HG03354 (cell line): ENCODE results near the gene MYO9A.
"Not testable (repeated sequence)": the region's sequence is repeated elsewhere in the genome, so short reads cannot be mapped to it uniquely, and the experiment has no call there.

Source experiments
- ATAC-seq: cut with Tn5 transposase; IDR thresholded peaks from one replicate; pipeline ENCODE4 v1.9.1; 2021; ENCODE audit warnings: mild to moderate bottlenecking; ENCODE audit not compliant: unreplicated experiment, poor library complexity, severe bottlenecking

The MYO9A gene

GRCh38 chr15:71914092-71914491 is 203.9 kb downstream of the MYO9A start:
- peak; percentile 47 for ATAC-seq

- no peak for ATAC-seq
Measured at GRCh38 chr15:71899674-71900073, 218.3 kb downstream of the MYO9A start.

GRCh38 chr15:71893691-71894090 is 224.3 kb downstream of the MYO9A start:
- ATAC-seq, result no peak

GRCh38 chr15:71892335-71892734 is 225.6 kb downstream of the MYO9A start:
- no peak for ATAC-seq

GRCh38 chr15:71891026-71891425 is 226.9 kb downstream of the MYO9A start:
- ATAC-seq, result no peak

- ATAC-seq, result no peak
Measured at GRCh38 chr15:71889947-71890346, 228.0 kb downstream of the MYO9A start.

- no peak for ATAC-seq
Measured at GRCh38 chr15:71889385-71889784, 228.6 kb downstream of the MYO9A start.

GRCh38 chr15:71888797-71889196 is 229.2 kb downstream of the MYO9A start:
- peak; percentile 58 for ATAC-seq

GRCh38 chr15:71885390-71885789 is 232.6 kb downstream of the MYO9A start:
- ATAC-seq, result no peak

GRCh38 chr15:71883447-71883846 is 234.5 kb downstream of the MYO9A start:
- ATAC-seq, result peak; percentile 70

- ATAC-seq, result no peak
Measured at GRCh38 chr15:71880276-71880675, 237.7 kb downstream of the MYO9A start.

GRCh38 chr15:71874245-71874644 is 243.7 kb downstream of the MYO9A start:
- no peak for ATAC-seq

GRCh38 chr15:71858232-71858631 is 259.7 kb downstream of the MYO9A start:
- ATAC-seq, result not testable (repeated sequence)

- no peak for ATAC-seq
Measured at GRCh38 chr15:71853543-71853942, 264.4 kb downstream of the MYO9A start.

- no peak for ATAC-seq
Measured at GRCh38 chr15:71844916-71845315, 273.0 kb downstream of the MYO9A start.

- ATAC-seq, result no peak
Measured at GRCh38 chr15:71841563-71841962, 276.4 kb downstream of the MYO9A start.

- ATAC-seq, result no peak
Measured at GRCh38 chr15:71830981-71831380, 287.0 kb downstream of the MYO9A start.

GRCh38 chr15:71826196-71826595 is 291.8 kb downstream of the MYO9A start:
- ATAC-seq, result no peak

GRCh38 chr15:71825021-71825730 is 292.8 kb downstream of the MYO9A start:
- no peak for ATAC-seq

GRCh38 chr15:71823801-71824200 is 294.1 kb downstream of the MYO9A start:
- no peak for ATAC-seq

- no peak for ATAC-seq
Measured at GRCh38 chr15:71822890-71823630, 294.9 kb downstream of the MYO9A start.
